Mesenchymal stem cell (in vitro differentiated cells and primary cell): ENCODE measurements around the gene SFSWAP.

Experiments used
- DNase-seq: peaks from one replicate; pipeline ENCODE4 v3.0.0-alpha.2; 2013
- H2AFZ ChIP-seq: one replicate; pipeline ENCODE4 v1.6.1; 2013; ENCODE audit warnings: low read depth, mild to moderate bottlenecking, control low read depth, inconsistent platforms, low read length, moderate library complexity
- H2AK5ac ChIP-seq: 2 replicates; pipeline ENCODE4 v1.6.1; 2013; ENCODE audit warnings: low read length, moderate library complexity, mild to moderate bottlenecking, inconsistent platforms; ENCODE audit not compliant: severe bottlenecking
- H2BK120ac ChIP-seq: one replicate; pipeline ENCODE4 v1.6.1; 2013; ENCODE audit warnings: low read depth, mild to moderate bottlenecking, inconsistent platforms, low read length, moderate library complexity
- H2BK12ac ChIP-seq, 2 experiments: one replicate each; pipeline ENCODE4 v1.6.1; 2013; ENCODE audit warnings: inconsistent platforms in 2 of 2, low read length in 2 of 2, mild to moderate bottlenecking in 2 of 2, moderate library complexity in 2 of 2, control low read depth in 1 of 2
- H2BK15ac ChIP-seq: one replicate; pipeline ENCODE4 v1.6.1; 2013; ENCODE audit warnings: mild to moderate bottlenecking, low read depth, inconsistent platforms; ENCODE audit not compliant: poor library complexity, severe bottlenecking
- H2BK5ac ChIP-seq: 2 replicates; pipeline ENCODE4 v1.6.1; 2013; ENCODE audit warnings: low read depth, mild to moderate bottlenecking, low read length, control low read depth, inconsistent platforms; ENCODE audit not compliant: poor library complexity, severe bottlenecking
- H3K14ac ChIP-seq, 2 experiments: one replicate each; pipeline ENCODE4 v1.6.1; 2013; ENCODE audit warnings: inconsistent platforms in 2 of 2, low read length in 2 of 2, control low read depth in 1 of 2, mild to moderate bottlenecking in 1 of 2, moderate library complexity in 1 of 2
- H3K18ac ChIP-seq, 2 experiments: one replicate each; pipeline ENCODE4 v1.6.1; 2013; ENCODE audit warnings: inconsistent platforms in 2 of 2, low read length in 2 of 2, control low read depth in 1 of 2, low read depth in 1 of 2, mild to moderate bottlenecking in 1 of 2
- H3K23ac ChIP-seq, 2 experiments: one replicate each; pipeline ENCODE4 v1.6.1; 2013; ENCODE audit warnings: inconsistent platforms in 2 of 2, low read length in 2 of 2, mild to moderate bottlenecking in 2 of 2, moderate library complexity in 2 of 2, control low read depth in 1 of 2
- H3K27ac ChIP-seq: 2 replicates; pipeline ENCODE4 v1.5.1; 2013; ENCODE audit warnings: mild to moderate bottlenecking, moderate library complexity, low read length, control low read depth, inconsistent platforms; ENCODE audit not compliant: poor library complexity, severe bottlenecking
- H3K27me3 ChIP-seq, 2 experiments: 2 replicates each; pipeline versions ENCODE4 v1.6.1 to v1.7.0; 2013; ENCODE audit warnings: low read length in 2 of 2, mild to moderate bottlenecking in 2 of 2, moderate library complexity in 2 of 2, control low read depth in 1 of 2, inconsistent platforms in 1 of 2; ENCODE audit not compliant: control insufficient read depth in 1 of 2, insufficient read depth in 1 of 2
- H3K36me3 ChIP-seq, 2 experiments: 2 replicates each; pipeline versions ENCODE4 v1.6.1 to v1.7.0; 2013; ENCODE audit warnings: low read length in 2 of 2, control low read depth in 1 of 2, inconsistent platforms in 1 of 2, low read depth in 1 of 2, mild to moderate bottlenecking in 1 of 2; ENCODE audit not compliant: insufficient read depth in 2 of 2, control insufficient read depth in 1 of 2
- H3K4ac ChIP-seq, 2 experiments: one replicate each; pipeline ENCODE4 v1.6.1; 2013; ENCODE audit warnings: inconsistent platforms in 2 of 2, low read length in 2 of 2, mild to moderate bottlenecking in 2 of 2, moderate library complexity in 2 of 2, control low read depth in 1 of 2, low read depth in 1 of 2
- H3K4me1 ChIP-seq: 2 replicates; pipeline ENCODE4 v1.6.1; 2013; ENCODE audit warnings: low read depth, low read length, control low read depth; ENCODE audit not compliant: control insufficient read depth, insufficient read depth
- H3K4me2 ChIP-seq: 2 replicates; pipeline ENCODE4 v1.6.1; 2013; ENCODE audit warnings: low read length, mild to moderate bottlenecking, inconsistent platforms; ENCODE audit not compliant: poor library complexity, severe bottlenecking
- H3K4me3 ChIP-seq, 2 experiments: 2 replicates each; pipeline versions ENCODE4 v1.5.1 to v1.7.0; 2013; ENCODE audit warnings: low read length in 2 of 2, mild to moderate bottlenecking in 2 of 2, control low read depth in 1 of 2, low read depth in 1 of 2; ENCODE audit not compliant: insufficient read depth in 1 of 2
- H3K79me1 ChIP-seq: replicated peaks from 2 replicates; pipeline ENCODE4 v1.6.1; 2013; ENCODE audit warnings: mild to moderate bottlenecking, control low read depth, low read length, inconsistent platforms; ENCODE audit not compliant: poor library complexity, severe bottlenecking
- H3K9ac ChIP-seq: 2 replicates; pipeline ENCODE4 v1.7.0; 2013; ENCODE audit warnings: mild to moderate bottlenecking, low read length, moderate library complexity
- H3K9me3 ChIP-seq: 2 replicates; pipeline ENCODE4 v1.7.0; 2013; ENCODE audit warnings: mild to moderate bottlenecking, low read length; ENCODE audit not compliant: control insufficient read depth
- H4K8ac ChIP-seq: one replicate; pipeline ENCODE4 v1.6.1; 2013; ENCODE audit warnings: inconsistent platforms, mild to moderate bottlenecking, low read length, moderate library complexity
- H4K91ac ChIP-seq: one replicate; pipeline ENCODE4 v1.6.1; 2013; ENCODE audit warnings: mild to moderate bottlenecking, low read length, inconsistent platforms
- WGBS: methylation state at CpG from one replicate; pipeline ENCODE4 v1.1.7; 2013; ENCODE audit warnings: mixed read lengths; 5-methylcytosine and 5-hydroxymethylcytosine counted together

SFSWAP gene

GRCh38 chr12:131818821-131819585, 108.1 kb downstream of the SFSWAP start:
- Histone ChIP-seq H2BK120ac (no peak overlapping the region), H3K4me2 (no peak overlapping the region), H2AK5ac (no peak overlapping the region), H3K18ac (no peak overlapping the region), H2BK15ac (no peak overlapping the region), H3K4me3 (peak overlapping the region in 1 of 2 experiments; percentile 40), H3K14ac (no peak overlapping the region), H2BK12ac (no peak overlapping the region), H3K79me1 (no peaks in the 10 kb centered on the region), H3K9me3 (no peaks in the 10 kb centered on the region), H3K4ac (no peak overlapping the region), H3K9ac (no peak overlapping the region), H2AFZ (no peak overlapping the region), H3K27me3 (peaks cover 0 to 1% of the 10 kb centered on the region in 2 experiments), H3K4me1 (no peaks in the 10 kb centered on the region), H3K36me3 (no peaks in the 10 kb centered on the region), H4K8ac (no peak overlapping the region), H3K27ac (no peak overlapping the region), H4K91ac (no peak overlapping the region), H2BK5ac (no peak overlapping the region), H3K23ac (no peak overlapping the region)
- 90% methylated on average over 30 of the region's 30 CpGs for whole genome bisulfite sequencing
- no peak for DNase-seq

- H2BK5ac ChIP-seq, result no peak overlapping the region
- no peak overlapping the region for H3K18ac ChIP-seq
- H4K8ac ChIP-seq, result no peak overlapping the region
- no peak overlapping the region for H3K9ac ChIP-seq
- no peak overlapping the region for H2BK15ac ChIP-seq
- no peak overlapping the region for H3K4ac ChIP-seq
- H3K23ac ChIP-seq, result no peak overlapping the region
- no peak overlapping the region for H3K27ac ChIP-seq
- H3K27me3 ChIP-seq, result peaks cover 0 to 16% of the 10 kb centered on the region in 2 experiments
- H2AK5ac ChIP-seq, result no peak overlapping the region
- no peaks in the 10 kb centered on the region for H3K9me3 ChIP-seq
- H3K14ac ChIP-seq, result no peak overlapping the region
- WGBS, result 94% methylated on average over 6 of the region's 6 CpGs
- H3K36me3 ChIP-seq, result no peaks in the 10 kb centered on the region
- no peak overlapping the region for H4K91ac ChIP-seq
- H3K4me2 ChIP-seq, result no peak overlapping the region
- H2BK12ac ChIP-seq, result no peak overlapping the region
- H2BK120ac ChIP-seq, result no peak overlapping the region
- H3K79me1 ChIP-seq, result no peaks in the 10 kb centered on the region
- no peak overlapping the region for H2AFZ ChIP-seq
- H3K4me1 ChIP-seq, result peaks cover 15% of the 10 kb centered on the region
- H3K4me3 ChIP-seq, result no peak overlapping the region
- no peak for DNase-seq
Observed at GRCh38 chr12:131824450-131824849, 113.6 kb downstream of the SFSWAP start.

DNA sequence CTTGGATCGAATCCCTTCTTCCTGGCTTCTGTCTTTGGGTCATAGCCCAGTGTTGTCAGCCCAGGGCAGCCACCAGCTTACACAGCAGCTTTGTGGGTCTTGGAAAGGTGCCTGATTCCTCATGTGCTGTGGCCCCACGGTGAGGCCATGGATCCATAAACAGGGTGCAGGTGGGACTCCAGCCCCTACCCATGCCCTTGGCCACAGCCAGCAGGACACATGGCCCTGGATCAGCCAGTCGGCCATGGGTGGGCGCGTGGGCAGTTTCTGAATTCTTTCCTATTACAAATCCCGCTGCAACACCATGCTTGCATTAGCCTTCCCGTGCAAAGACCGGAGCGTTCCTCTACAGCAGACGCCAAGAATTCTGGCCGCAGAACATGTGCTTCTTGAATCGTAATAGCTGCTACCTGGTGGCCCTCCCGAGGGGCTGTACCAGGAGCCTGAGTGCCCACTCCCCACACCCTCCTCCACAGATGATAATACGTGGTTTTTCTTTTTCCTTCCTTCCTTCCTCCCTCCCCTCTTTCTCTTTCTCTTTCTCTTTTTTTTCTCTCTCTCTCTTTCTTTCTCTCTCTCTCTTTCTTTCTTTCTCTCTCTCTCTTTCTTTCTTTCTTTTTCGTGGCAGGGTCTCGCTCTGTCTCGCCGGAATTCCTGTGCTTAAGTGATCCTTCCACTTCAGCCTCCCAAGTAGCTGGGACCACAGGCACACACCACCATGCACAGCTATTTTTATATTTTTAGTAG, 114.4 kb downstream of the SFSWAP start:
- H4K8ac ChIP-seq, result no peak overlapping the region
- H2BK5ac ChIP-seq, result no peak overlapping the region
- H3K4me3 ChIP-seq, result peak overlapping the region in 1 of 2 experiments; percentile 67
- H3K4me1 ChIP-seq, result peaks cover 24% of the 10 kb centered on the region
- no peak overlapping the region for H3K4me2 ChIP-seq
- H3K79me1 ChIP-seq, result no peaks in the 10 kb centered on the region
- H3K4ac ChIP-seq, result no peak overlapping the region
- no peak overlapping the region for H2BK15ac ChIP-seq
- H2BK12ac ChIP-seq, result no peak overlapping the region
- no peaks in the 10 kb centered on the region for H3K9me3 ChIP-seq
- H2BK120ac ChIP-seq, result no peak overlapping the region
- H3K9ac ChIP-seq, result peak overlapping the region; percentile 52
- DNase-seq, result no peak
- H3K23ac ChIP-seq, result no peak overlapping the region
- H2AFZ ChIP-seq, result no peak overlapping the region
- no peaks in the 10 kb centered on the region for H3K36me3 ChIP-seq
- no peak overlapping the region for H3K18ac ChIP-seq
- peaks cover 0 to 22% of the 10 kb centered on the region in 2 experiments for H3K27me3 ChIP-seq
- no peak overlapping the region for H4K91ac ChIP-seq
- H3K27ac ChIP-seq, result no peak overlapping the region
- no peak overlapping the region for H3K14ac ChIP-seq
- H2AK5ac ChIP-seq, result no peak overlapping the region
- WGBS, result 88% methylated on average over 18 of the region's 18 CpGs
